NAMALWA (cell line): ENCODE data around the gene TFEC.
"Not testable (repeated sequence)": the region's sequence is repeated elsewhere in the genome, so short reads cannot be mapped to it uniquely, and the experiment has no call there.

Experiments used
- DNase-seq: peaks from one replicate; pipeline ENCODE4 v3.0.0-alpha.2; 2015; ENCODE audit warnings: low spot score

Gene TFEC

DNA sequence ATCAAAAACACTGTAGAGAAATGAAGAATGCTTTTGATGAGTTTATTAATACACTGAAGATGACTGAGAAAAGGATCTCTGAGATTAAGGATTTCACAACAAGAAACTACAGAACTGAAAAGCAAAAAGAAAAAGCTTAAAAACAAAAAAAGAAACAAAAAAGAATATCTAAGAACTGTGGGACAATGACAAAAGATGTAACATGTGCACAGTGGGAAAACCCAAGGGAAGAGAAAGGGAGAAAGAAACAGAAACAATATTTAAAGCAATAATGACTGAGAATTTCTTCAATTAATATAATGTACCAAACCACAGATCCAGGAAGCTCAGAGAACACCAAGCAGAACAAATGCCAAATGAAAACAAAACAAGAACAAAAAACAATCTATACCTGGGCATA lies 42.2 kb downstream of the TFEC start:
- no peak for DNase-seq

DNA sequence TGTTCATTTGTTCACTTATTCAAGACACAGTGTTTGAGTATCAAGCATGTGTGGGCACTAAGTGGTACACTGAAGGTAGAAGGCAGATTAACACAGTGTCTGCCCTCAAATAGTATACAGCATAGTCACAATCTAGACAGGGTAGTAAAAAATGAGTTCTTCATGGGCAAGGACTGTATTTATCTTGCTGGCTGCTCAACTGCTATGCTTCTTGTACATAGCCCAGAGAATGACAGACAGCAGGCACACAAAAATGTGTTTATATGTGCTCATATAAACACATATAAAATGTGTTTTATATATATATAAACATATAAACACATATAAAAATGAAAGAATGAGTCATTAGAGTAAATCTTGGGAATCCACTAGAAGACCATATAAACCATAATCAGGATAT lies 43.1 kb downstream of the TFEC start:
- DNase-seq = no peak

DNA sequence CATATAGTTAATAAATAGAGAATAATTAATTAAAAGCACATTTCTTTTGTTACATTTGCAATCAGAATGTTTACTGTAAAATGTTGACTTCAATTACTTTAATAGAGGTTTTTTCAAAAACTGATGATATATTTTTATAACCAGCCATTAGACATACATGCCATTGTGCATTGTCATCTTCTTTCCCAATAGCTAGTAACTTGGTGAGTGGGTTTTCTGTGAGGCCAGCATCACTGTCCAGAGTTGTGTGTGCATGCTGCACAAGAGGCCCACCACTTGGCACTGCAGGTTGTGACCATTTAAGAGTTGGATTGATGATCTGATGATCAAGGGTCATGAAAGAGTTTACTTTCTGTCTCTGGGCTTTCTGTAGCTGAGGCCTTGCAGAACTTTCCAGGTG lies 46.5 kb downstream of the TFEC start:
- no peak for DNase-seq

DNA sequence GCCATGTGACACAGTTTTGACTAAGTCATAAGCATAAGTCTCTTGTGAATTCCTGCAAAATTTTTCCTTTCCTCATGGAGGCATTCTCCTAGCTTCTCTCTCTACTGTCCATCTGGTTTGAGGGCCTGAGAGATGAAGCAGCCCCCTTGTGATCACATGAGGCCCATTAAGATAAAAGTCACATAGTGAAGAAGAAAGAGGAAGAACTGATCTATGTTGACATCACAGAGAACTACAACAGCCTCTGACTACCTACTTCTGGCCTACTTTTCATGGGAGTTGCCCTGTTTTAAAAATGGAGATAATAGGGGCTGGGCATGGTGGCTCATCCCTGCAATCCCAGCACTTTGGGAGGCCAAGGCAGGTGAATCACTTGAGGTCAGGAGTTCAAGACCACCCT lies 50.4 kb downstream of the TFEC start:
- no peak for DNase-seq

DNA sequence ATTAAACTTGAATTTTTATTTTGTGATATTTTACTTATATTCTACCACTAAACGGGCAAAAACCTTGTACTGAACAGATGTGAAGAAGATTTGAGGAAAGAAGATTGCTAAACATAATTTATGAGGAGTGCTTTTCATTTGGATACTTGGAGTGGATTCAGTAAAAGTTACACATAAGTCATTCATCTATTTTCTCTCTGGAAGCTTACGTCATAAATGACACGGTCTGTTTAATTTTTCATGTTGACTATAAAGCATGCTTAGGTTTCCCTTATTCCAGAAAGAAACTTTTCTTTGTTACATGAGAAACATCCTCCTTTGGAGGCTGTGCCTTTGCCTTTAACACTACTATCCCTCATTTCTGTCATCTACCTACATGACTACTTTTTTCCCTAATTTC lies 53.9 kb downstream of the TFEC start:
- no peak for DNase-seq

DNA sequence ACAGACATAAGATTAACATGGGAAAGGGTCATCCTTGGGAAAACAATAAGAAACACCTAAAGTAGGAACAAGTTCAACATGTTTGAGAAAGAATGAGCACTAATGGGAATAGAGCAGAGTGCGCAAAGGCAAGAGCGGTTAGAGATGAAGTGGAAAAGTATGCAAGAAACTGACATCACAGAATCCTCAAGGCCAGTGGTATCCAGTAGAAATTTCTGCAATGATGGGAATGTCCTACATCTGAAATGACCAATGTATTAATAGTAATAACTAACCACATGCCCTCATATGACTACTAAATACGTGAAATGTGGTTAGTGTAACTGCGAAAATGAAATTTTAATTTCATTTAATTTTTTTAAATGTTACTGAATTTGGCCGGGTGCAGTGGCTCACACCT lies 54.8 kb downstream of the TFEC start:
- DNase-seq = no peak

DNA sequence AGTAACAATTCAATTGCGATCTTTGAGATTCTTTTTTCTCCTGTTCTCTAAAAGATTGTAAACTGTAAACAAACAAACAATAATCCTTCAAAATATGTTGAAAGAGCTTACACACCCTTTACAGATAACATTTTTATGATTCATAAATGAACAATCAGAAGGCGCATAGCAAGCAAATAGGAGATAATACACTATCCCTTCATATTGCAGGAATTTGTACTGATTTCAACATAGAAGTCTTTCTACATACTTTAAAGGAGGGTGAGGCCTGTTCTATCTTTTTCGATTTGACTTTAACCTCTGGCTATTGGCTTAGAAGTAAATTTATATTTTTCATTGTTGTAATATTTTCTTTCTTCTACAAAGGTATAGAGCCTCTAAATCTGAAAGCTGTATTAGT lies 57.2 kb downstream of the TFEC start:
- no peak for DNase-seq

DNA sequence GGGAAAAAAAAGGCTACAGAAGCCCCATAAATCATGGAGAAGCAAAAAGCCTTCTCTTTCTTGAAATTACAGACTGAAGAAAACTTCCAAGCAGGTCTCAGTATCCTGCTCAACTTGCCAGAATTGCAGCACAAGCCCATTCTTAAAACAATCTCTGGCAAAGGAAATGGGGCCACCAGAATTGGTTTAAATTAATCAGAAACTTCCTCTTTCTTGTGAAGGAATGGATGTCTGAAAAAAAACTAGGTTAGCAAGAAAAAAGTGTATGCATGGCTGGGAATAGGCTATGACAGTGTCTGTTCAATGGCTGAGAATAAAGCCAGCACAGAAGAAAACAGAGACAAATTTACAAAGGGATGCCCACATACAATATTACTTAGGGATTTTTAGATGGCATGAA lies 59.1 kb downstream of the TFEC start:
- no peak for DNase-seq

DNA sequence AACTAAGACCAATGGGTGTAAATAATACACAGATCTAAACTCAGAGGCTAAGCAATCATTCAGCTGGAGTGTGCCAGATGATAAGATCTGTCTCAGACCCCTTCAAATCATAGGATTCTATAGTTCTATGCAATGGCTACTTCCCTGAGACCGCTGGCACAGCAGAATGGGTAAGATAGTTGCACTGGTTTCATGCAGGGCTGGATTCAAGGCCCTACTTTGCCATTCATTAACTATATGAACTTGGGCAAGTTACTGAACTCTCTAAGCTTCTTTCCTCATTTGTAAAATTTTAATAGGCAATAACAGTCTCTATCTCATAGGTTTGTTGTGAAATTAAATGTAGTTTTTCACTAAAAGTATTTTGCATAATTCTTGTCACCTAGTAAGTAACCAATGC lies 62.0 kb downstream of the TFEC start:
- DNase-seq = no peak

DNA sequence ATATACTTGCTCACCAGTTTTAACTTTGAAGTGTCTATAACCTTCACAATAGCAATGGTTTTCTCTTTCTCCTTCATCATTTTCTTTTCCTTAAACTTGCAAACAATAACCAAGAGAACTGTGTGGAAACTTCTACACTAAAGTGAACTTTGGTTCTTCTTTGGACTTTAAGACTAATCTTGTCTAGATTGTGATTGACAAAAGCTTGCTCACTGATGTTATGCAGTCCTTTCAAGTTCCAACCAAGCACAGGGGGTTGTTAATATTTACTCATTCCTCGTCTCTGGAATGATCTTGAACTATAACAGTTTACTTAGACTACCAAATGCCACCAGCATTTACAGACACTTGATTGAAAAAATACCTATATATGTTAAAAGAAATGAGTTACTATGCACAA lies 62.4 kb downstream of the TFEC start:
- DNase-seq = no peak

DNA sequence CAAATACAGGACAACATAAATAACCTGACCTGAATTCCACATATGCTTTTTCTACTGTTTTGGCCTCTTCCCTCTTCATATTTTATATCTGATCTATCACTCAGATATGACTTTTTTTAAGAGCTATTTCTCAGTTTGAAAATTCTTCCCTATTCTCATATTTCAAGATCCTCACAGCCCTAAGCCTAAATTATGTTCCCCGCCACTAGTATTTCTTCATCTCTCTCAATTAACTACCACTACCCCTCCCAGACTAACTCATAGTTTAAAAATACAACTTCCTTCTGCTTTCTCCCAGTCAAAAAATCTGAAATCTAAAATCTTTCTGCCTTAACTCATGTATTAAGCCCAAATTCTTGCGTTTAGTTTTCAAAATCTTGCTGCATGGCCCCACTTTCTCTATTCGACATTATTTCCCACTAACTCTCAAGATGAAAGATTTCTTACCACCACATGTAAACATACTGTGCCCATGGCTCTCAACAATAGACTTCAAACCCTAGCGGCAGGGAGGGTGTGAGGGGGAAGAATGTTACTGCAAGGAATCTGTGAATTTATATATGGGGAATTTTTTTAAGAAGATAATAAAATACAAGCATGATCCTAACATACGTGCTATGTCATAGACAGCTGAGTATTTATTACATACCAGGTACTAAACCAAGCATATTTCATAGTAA lies 64.6 kb downstream of the TFEC start:
- no peak for DNase-seq

DNA sequence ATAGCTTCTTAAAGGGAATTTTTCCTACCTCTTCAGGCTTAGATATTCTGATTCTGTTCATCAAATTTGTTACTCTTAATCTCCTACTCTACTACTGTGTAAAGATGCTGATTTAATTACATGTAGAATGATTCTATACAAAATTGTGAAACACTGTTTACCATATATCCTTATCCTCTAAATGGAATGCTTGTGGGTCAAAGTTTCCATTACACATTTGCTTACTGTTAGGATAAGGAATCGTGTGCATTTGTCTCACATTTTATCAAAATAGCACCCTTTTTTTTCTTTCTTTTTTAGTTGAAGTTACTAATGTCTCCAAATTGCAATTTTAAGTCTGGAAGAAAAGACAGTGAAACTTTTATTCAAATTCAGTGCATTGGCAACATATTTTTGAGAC lies 65.3 kb downstream of the TFEC start:
- no peak for DNase-seq

DNA sequence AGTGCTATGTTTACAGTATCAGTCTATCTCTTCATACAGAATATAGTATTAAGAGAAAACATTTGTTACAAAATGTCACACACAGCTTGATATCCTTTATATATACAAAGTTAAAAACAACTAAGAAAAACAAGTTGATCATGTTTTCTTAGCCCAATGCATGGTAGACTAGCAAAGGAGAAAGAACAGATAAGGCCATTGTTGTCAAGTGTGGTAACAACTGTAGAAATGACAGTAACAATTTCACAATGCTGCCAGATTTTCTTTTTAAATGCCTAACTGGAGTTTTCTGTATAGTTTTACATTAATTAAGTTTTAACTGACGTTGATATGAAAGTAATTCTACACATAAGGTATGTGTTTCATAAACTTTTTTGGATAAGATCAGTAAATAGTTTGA lies 65.8 kb downstream of the TFEC start:
- no peak for DNase-seq

DNA sequence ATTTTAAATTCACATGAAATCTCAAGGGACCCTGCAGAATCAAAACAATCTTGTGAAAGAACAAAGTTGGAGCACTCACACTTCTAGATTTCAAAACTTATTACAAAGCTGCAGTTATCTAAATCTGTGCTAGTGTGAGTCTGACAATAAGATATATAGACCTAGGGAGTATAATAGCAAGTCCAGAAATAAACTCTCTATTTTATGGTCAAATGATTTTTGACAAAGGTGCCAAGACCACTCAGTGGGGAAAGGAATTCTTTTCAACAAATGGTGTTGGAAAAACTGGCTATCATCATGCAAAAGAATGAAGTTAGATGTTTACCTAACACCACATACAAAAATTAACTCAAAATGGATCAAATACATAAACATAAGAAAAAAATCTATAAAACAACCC lies 68.2 kb downstream of the TFEC start:
- no peak for DNase-seq

DNA sequence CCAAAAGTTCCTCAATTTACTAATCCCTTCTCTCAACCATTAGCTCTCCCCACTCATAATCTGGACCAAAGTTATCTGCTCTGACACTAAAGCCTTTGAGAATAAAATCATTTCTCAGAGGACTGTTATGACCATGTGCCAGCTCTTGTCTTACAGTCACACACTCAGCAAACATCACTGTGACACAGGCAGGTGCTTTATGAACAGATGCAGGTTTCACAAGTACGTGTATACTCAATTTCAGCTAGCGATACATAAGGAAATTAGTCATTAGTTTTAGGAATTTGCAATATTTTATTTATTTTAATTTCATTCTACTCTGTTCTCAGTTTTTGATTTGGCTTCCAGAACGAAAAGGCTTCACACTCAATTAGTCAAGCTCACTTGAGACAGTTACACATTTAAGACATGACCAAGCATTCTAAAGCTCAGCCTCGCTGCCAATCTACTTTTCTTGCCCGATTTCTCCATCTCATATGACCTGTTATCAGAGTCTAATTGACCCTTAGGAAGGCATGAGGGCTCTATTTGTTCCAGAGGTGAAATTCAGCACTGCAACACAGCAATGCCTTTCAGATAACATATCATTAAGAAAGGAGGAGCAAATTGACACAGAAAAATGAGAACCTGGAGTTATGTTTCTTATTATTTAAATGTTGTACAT lies 76.8 kb downstream of the TFEC start:
- no peak for DNase-seq

DNA sequence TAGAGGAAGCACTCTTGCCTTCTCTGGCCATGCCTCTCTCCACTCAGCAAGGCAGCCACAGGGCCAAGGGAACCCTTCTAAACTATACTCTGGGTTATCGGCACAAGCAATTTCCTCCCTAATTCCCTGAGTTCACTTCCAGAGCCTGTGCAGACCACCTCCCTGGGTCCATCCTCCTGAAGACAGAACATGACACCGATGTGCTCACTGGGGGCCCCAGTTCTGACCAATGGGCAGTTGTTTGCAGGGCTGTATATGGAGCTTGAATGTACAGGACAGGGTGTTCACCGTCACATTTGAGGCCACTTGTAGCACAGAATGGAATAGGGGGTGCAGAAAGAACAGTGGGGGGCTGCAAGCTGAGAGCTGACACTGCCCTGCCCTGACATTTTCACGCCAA lies 77.7 kb downstream of the TFEC start:
- DNase-seq = no peak

DNA sequence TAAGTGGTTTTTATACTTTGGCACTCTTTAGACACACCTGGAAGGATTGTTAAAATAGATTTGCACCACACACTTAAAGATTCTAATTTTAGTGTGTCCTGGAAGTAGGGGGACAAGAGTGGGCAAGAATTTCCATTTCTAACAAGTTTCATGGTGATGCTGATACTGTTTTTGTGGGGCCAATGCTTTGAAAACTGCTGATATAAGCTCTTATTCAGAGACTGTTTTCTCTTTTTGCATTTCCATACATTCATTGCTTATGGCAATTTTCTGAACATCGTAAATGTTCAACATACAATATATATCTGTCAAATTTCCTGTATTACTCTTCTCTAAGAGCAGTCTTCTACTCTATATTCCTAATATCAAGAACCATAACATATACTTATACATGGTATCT lies 79.0 kb downstream of the TFEC start:
- DNase-seq = no peak

DNA sequence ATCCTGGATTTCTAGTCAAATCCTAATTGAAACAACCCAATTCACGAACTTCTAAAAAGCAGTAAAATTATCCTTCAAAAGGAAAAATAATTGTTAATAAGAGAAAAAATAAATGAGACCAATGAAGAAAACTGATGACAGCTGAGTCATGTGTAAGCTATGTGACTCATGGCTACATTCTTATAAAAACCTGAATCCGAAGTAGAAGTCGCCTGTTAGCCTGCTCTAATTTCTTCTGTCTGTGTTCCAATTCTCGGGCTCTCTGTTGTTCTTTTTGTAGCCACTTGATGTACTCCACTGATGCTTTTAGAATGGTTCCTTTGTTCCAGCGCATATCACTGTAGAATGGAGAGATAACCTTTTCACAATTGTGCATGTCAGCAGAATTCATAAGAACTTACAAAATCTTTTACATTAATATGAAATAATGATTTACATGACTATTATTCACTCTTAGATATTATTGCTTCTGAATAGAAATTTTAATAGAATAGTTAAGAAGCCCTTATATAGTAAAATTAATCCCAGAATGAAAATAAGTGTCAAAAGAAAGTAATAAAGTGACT lies 88.8 kb downstream of the TFEC start:
- DNase-seq = no peak

DNA sequence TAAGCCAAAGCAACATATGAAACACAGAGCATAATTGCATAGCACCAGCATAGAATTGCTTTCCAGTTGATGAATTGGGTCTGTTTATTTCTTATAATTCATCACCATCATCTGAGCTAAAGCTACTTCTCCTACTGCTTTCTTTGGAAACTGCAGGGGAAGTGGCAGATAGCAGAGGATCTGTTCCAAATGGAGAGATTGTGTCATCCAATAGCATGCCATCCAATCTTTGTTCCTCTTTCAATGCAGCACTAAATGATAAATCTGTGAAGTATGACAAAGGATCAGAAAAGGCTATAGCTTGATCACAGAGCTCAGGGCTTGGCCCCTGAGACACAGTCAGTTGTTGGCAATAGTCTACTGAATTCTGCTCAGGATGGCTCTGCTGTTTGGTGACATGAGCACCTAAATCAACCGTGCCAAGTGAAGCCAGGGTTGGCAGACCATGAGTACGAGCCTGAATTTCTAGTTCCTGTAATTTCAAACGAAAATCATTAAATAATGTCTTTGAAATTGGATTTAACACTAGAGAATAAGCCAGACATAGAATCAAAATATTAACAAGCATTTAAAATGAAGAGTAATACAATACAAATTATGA lies 90.0 kb downstream of the TFEC start:
- no peak for DNase-seq

DNA sequence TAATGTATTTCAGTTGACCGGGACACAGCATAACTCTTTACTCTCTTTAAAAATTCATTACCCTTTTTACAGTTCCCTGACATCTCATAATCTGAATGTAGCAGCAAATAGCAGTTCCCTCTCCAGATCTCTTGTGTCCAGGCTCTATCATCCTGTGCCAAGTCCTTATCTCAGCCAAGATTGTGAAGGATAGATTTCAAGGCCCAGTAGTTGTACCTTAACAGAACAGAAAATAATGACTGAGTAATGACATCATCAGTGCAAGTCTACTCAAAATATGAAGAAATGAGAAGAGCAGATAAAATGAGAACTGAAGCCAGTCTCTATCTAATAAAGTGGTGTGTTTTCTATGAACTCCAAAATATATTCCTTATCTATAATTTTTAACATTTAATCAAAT lies 92.6 kb downstream of the TFEC start:
- no peak for DNase-seq

DNA sequence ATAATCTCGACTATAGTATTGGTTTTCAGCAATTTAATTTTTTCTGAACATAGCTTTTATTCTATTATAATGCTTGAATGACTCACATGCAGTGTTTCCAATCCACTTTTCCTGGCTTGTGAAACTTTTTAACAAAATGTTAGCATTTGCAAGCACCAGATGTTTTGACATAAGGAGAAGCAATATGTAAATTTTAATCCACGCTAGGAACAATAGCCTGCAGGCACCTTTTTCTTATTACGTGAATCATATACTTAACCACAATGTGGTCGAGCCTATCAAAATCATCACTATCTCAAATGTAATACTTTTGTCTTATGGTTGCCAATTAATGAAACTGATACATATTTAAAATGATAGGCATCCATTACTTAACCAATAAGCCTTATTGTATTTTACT lies 97.1 kb downstream of the TFEC start:
- no peak for DNase-seq

DNA sequence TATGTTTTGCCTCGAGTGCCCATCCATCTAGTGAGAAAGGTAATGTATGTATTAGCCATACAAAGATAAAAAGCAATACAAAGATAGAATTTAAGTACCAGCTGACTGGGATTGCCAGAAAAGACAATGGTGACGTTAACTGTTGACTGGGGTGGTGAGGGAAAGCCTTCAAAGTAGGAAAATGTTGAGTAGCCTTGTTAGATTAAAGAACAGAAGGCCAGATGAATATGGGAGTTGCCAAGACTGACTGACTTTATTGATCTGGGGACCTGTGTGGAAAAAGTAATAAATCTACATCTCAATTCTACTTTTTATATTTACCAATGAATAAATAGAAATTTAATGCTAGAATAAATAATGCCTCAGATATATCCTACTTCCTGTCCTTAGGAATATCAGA lies 97.7 kb downstream of the TFEC start:
- DNase-seq = no peak

DNA sequence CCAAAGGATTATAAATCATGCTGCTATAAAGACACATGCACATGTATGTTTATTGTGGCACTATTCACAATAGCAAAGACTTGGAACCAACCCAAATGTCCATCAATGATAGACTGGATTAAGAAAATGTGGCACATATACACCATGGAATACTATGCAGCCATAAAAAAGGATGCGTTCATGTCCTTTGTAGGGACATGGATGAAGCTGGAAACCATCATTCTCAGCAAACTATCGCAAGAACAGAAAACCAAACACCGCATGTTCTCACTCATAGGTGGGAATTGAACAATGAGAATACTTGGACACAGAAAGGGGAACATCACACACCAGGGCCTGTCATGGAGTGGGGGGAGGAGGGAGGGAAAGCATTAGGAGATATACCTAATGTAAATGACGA lies 100.4 kb downstream of the TFEC start:
- DNase-seq = not testable (repeated sequence)

DNA sequence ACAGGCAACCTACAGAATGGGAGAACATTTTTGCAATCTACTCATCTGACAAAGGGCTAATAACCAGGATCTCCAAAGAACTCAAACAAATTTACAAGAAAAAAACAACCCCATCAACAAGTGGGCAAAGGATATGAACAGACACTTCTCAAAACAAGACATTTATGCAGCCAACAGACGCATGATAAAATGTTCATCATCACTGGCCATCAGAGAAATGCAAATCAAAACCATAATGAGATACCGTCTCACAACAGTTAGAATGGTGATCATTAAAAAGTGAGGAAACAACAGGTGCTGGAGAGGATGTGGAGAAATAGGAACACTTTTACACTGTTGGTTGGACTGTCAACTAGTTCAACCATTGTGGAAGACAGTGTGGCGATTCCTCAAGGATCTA lies 100.8 kb downstream of the TFEC start:
- DNase-seq = not testable (repeated sequence)
